Activated CD4-positive, alpha-beta T cell treated with anti-CD3 and anti-CD28 coated beads for 4 hours (primary cell): Measurements from ENCODE around the gene RSBN1L.

Source experiments
- DNase-seq, 2 donors: peaks; one replicate each; pipeline ENCODE4 v3.0.0-alpha.2; 2020

Gene RSBN1L

GRCh38 chr7:77734659-77735421 is 38.6 kb downstream of the RSBN1L start:
- DNase-seq = no peak

- DNase-seq = no peak
Measured at GRCh38 chr7:77735457-77735856, 39.2 kb downstream of the RSBN1L start.

GRCh38 chr7:77736991-77737390 is 40.7 kb downstream of the RSBN1L start:
- DNase-seq = no peak

- DNase-seq = no peak
Measured at GRCh38 chr7:77738382-77738781, 42.1 kb downstream of the RSBN1L start.

GRCh38 chr7:77738871-77739270 is 42.6 kb downstream of the RSBN1L start:
- DNase-seq = no peak

- no peak for DNase-seq
Measured at GRCh38 chr7:77740257-77740656, 44.0 kb downstream of the RSBN1L start.

GRCh38 chr7:77743518-77743917 is 47.3 kb downstream of the RSBN1L start:
- DNase-seq = no peak

GRCh38 chr7:77745746-77746145 is 49.5 kb downstream of the RSBN1L start:
- DNase-seq = no peak

- DNase-seq = no peak
Measured at GRCh38 chr7:77746164-77746823, 50.0 kb downstream of the RSBN1L start.

- no peak for DNase-seq
Measured at GRCh38 chr7:77746824-77747165, 50.5 kb downstream of the RSBN1L start.

GRCh38 chr7:77747178-77747577 is 50.9 kb downstream of the RSBN1L start:
- no peak for DNase-seq

- DNase-seq = no peak
Measured at GRCh38 chr7:77747718-77748117, 51.5 kb downstream of the RSBN1L start.

- DNase-seq = no peak
Measured at GRCh38 chr7:77752016-77752415, 55.8 kb downstream of the RSBN1L start.

GRCh38 chr7:77753173-77753572 is 56.9 kb downstream of the RSBN1L start:
- no peak for DNase-seq

- DNase-seq = no peak
Measured at GRCh38 chr7:77757589-77757988, 61.3 kb downstream of the RSBN1L start.

- DNase-seq = peak; percentile 64 to 84
Measured at GRCh38 chr7:77759294-77759889, 63.1 kb downstream of the RSBN1L start.

- DNase-seq = no peak
Measured at GRCh38 chr7:77760809-77761453, 64.7 kb downstream of the RSBN1L start.

GRCh38 chr7:77765481-77765880 is 69.2 kb downstream of the RSBN1L start:
- DNase-seq = no peak

- no peak for DNase-seq
Measured at GRCh38 chr7:77765906-77766800, 69.9 kb downstream of the RSBN1L start.

- DNase-seq = no peak
Measured at GRCh38 chr7:77766801-77767605, 70.7 kb downstream of the RSBN1L start.

GRCh38 chr7:77770316-77770715 is 74.1 kb downstream of the RSBN1L start:
- no peak for DNase-seq

- DNase-seq = no peak
Measured at GRCh38 chr7:77771901-77772300, 75.6 kb downstream of the RSBN1L start.
